Cortex of kidney (tissue), 1 donor: ENCODE data around the gene GOLGA8K.
"Not testable (repeated sequence)": the region's sequence is repeated elsewhere in the genome, so short reads cannot be mapped to it uniquely, and the experiment has no call there.

Experiments
- DNase-seq: peaks from one replicate; lab custom pipeline; 2025; lab: John Stamatoyannopoulos, UW

The GOLGA8K gene

DNA sequence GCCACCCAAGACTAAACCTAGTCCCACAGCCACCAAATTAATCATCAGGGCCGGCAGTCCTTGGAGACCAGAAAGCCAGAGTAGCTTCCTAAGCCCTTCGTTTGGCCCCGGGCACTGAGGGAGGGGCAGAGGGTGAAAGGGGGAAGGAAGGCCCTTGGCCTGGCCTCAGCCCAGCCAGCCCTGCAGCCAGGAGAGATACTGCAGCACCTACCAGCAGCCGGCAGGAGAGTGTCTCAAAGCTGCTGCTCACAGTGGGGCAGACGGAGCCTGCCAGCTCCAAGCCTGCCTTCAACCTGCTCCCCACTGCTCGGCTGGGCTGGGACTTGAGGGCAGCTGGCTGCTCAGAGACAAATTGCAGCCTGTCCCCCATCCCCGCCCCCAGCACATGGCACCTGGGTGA lies 50.3 kb downstream of the GOLGA8K start:
- not testable (repeated sequence) for DNase-seq

DNA sequence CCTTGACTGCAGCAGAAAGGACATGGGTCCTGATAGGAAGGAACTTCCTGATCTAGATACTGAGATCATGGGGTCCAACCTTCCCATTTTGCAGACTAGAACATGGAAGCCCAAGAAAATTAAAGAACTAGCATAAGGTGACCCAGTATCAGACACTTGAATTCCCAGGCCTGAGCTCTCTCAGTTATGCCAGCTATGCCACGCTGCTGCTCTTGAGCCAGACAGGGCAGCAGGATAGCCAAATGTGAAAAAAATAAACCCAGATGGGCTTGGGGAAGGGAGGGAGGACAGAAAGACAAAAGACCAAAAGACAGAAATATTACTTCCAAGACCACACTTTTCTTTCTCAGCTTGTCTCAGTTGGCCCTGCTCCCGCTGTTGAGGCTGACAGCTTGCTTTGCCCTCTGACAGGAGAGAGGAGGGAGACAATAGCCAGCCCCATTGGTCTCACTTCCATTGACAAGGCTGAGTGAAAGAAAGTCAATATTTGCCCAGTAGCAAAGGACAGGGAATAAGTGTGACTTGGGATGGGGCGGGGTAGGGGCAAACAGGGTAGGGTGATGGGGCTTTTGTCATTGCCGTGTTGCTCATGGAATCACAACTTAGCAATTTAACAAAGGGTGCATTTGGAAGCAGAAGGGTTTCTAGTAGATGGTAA lies 52.4 kb downstream of the GOLGA8K start:
- not testable (repeated sequence) for DNase-seq

DNA sequence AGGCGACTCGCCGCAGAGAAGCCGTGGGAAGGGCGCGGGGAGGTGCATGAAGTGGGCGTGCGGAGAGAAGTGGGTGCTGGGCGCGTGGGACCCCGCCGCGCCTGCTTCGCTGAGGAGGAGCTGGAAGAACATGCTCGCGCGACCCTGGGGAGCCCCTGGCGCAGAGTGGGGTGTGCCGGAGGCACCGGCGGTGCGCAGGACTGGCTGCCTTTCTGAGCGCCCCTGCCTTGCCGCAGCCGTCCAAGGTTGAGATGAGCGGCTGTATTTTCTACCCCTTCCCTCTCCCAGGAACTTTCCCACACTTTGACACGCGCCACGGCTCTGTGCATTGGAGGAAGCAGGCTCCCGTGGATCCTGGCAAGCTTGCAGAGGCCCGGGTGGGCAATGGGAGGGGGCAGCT lies 56.1 kb downstream of the GOLGA8K start:
- DNase-seq = not testable (repeated sequence)

DNA sequence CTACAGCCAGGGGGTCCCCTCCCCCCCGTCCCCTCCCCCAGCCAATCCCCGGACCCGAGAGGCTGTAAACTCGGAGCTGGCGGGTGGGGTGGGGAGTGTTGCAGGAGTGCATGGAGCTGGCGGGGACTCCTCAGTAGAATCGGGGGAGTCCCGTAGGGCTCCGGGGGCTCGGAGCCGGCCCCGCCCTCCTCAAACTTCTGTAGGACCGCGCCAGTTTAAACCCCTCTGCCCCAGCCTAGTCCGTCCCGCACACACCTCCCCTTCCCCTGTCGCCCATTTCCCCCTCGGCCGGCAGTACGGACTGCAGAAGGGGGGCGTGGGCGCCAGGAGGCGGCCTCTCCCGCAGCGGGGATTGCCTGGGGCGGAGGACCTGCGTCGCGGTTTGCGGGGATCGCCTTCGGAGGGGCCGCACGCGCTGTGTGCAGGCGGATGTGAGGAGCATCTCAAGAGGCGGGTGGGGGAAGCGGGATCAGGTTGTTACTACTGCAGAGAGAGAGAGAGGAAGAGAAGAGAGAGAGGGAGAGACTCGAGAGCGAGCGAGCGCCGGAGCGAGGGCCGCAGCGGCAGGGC lies 57.0 kb downstream of the GOLGA8K start:
- not testable (repeated sequence) for DNase-seq

DNA sequence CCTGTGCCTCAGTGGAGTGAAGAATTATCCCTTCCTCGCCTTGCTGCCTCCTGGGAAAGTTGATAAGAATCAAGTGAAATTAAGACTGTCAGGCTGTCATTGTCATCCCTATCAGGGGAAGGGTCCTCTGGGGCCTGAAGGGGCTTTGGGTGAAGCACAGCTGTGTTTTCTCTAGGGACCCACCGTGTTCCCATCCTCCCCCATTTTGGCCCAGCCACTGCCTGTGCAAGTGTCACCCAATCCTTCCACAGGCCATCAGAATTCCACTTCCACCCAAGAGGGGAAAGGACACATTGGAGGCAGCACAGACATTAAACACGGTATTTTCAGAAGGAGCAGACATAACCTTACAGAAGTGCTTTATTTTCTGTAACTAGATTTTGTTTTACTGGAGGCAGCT lies 59.2 kb downstream of the GOLGA8K start:
- not testable (repeated sequence) for DNase-seq
